GM18870 (cell line): ENCODE results near the gene PRAMEF18.
"Not testable (repeated sequence)": the region's sequence is repeated elsewhere in the genome, so short reads cannot be mapped to it uniquely, and the experiment has no call there.

Source experiments
- ATAC-seq: cut with Tn5 transposase; IDR thresholded peaks from one replicate; pipeline ENCODE4 v1.9.1; 2021; ENCODE audit warnings: moderate library complexity; ENCODE audit not compliant: unreplicated experiment

The PRAMEF18 gene

GRCh38 chr1:13208712-13209111 is 17.2 kb downstream of the PRAMEF18 start:
- ATAC-seq = not testable (repeated sequence)

GRCh38 chr1:13201309-13201708 is 24.6 kb downstream of the PRAMEF18 start, which contains the start of gene PRAMEF13:
Gene PRAMEF13 (minus strand): TSS chr1:13201409. CDS start chr1:13199589, 1,820 bp downstream.
- not testable (repeated sequence) for ATAC-seq
